ENCODE measurements around the gene ANKS3. TPM values are rescaled to one million over a fixed set of nuclear protein-coding genes. Genes with fewer than 3 reads are reported as not detected.

The ANKS3 gene
- total RNA-seq, 1 donor from 2014 or later: 16.8 TPM

DNA sequence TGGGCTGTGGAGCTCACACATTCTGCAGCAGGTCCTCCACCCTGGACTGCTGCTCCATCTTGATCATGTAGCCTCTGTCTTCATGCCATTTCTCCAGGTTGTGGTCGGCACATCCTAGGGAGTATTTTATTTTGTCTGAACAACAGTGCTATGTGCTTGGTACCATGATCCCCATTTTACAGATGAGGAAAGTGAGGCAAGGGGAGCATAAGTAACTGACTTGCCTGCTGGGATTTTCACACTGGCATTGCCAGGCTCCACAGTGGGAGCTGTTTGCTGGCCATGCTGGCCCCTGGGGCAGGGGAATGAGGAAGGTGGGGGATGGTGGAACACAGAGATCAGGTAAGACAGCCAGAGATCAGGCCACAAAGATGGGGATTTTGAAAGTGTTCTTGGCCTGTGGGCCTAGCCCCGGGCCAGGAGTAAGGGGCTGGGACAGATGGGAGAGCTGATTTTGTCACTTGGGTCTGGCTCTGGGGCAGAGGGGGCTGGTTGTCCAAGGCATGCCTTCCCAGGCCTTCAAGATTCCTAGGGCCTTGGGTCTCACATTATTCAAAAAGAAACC is 42.2 kb upstream of the ANKS3 start:
- H3K4me3 ChIP-seq (ENCODE audit: low read depth, low read length): no peak overlapping the region
- DNase-seq (ENCODE audit: low read depth): no peak
- no peaks in the 10 kb centered on the region for H3K36me3 ChIP-seq (ENCODE audit: control insufficient read depth, insufficient read depth, low read length)
- H3K27me3 ChIP-seq (ENCODE audit: control insufficient read depth, insufficient read depth, low read length): no peaks in the 10 kb centered on the region
- FAIRE-seq: no peak
- TF ChIP-seq, protein P1, sequence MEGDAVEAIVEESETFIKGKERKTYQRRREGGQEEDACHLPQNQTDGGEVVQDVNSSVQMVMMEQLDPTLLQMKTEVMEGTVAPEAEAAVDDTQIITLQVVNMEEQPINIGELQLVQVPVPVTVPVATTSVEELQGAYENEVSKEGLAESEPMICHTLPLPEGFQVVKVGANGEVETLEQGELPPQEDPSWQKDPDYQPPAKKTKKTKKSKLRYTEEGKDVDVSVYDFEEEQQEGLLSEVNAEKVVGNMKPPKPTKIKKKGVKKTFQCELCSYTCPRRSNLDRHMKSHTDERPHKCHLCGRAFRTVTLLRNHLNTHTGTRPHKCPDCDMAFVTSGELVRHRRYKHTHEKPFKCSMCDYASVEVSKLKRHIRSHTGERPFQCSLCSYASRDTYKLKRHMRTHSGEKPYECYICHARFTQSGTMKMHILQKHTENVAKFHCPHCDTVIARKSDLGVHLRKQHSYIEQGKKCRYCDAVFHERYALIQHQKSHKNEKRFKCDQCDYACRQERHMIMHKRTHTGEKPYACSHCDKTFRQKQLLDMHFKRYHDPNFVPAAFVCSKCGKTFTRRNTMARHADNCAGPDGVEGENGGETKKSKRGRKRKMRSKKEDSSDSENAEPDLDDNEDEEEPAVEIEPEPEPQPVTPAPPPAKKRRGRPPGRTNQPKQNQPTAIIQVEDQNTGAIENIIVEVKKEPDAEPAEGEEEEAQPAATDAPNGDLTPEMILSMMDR (IDR thresholded peaks at IDR 0.05; ENCODE audit: insufficient read depth, low read length, severe bottlenecking): no peak

- H3K36me3 ChIP-seq (ENCODE audit: control insufficient read depth, insufficient read depth, low read length): no peaks in the 10 kb centered on the region
- H3K4me3 ChIP-seq (ENCODE audit: low read depth, low read length): no peak overlapping the region
- FAIRE-seq: no peak
- DNase-seq (ENCODE audit: low read depth): no peak
- TF ChIP-seq, protein P1 (IDR thresholded peaks at IDR 0.05; ENCODE audit: insufficient read depth, low read length, severe bottlenecking): no peak
- no peaks in the 10 kb centered on the region for H3K27me3 ChIP-seq (ENCODE audit: control insufficient read depth, insufficient read depth, low read length)
Measured at GRCh38 chr16:4775005-4775404, 40.9 kb upstream of the ANKS3 start.

- FAIRE-seq: no peak
- no peaks in the 10 kb centered on the region for H3K27me3 ChIP-seq (ENCODE audit: control insufficient read depth, insufficient read depth, low read length)
Measured at GRCh38 chr16:4772351-4772750, 38.3 kb upstream of the ANKS3 start.

GRCh38 chr16:4771646-4772045 is 37.6 kb upstream of the ANKS3 start:
- DNase-seq (ENCODE audit: low read depth): no peak
- Histone ChIP-seq H3K36me3 (ENCODE audit: control insufficient read depth, insufficient read depth, low read length) (no peaks in the 10 kb centered on the region), H3K4me3 (ENCODE audit: low read depth, low read length) (no peak overlapping the region), H3K27me3 (ENCODE audit: control insufficient read depth, insufficient read depth, low read length) (no peaks in the 10 kb centered on the region)
- FAIRE-seq: no peak
- TF ChIP-seq, protein P1 (IDR thresholded peaks at IDR 0.05; ENCODE audit: insufficient read depth, low read length, severe bottlenecking): no peak

More at GRCh38 chr16:4772351-4772750, 38.3 kb upstream of the ANKS3 start:
- Histone ChIP-seq H3K4me3 (ENCODE audit: low read depth, low read length) (no peak overlapping the region), H3K36me3 (ENCODE audit: control insufficient read depth, insufficient read depth, low read length) (no peaks in the 10 kb centered on the region)
- TF ChIP-seq, protein P1 (IDR thresholded peaks at IDR 0.05; ENCODE audit: insufficient read depth, low read length, severe bottlenecking): no peak
- no peak for DNase-seq (ENCODE audit: low read depth)

- H3K4me3 ChIP-seq (ENCODE audit: low read depth, low read length): no peak overlapping the region
- no peaks in the 10 kb centered on the region for H3K27me3 ChIP-seq (ENCODE audit: control insufficient read depth, insufficient read depth, low read length)
- TF ChIP-seq, protein P1 (IDR thresholded peaks at IDR 0.05; ENCODE audit: insufficient read depth, low read length, severe bottlenecking): no peak
- no peak for FAIRE-seq
- DNase-seq (ENCODE audit: low read depth): no peak
- H3K36me3 ChIP-seq (ENCODE audit: control insufficient read depth, insufficient read depth, low read length): peaks cover 3% of the 10 kb centered on the region
Measured at GRCh38 chr16:4769306-4769638, 35.2 kb upstream of the ANKS3 start.
